GM20431 (cell line): ENCODE results near the gene CRTAC1.

Experiments
- in situ Hi-C: fragments of 300-500 bp; cut with MseI, MboI; formaldehyde crosslinking; loops from one replicate; pipeline ENCODE4 v1.15.0; 2020; ENCODE audit warnings: low sequenced_read_pairs; ENCODE audit not compliant: unreplicated experiment

Gene CRTAC1

DNA sequence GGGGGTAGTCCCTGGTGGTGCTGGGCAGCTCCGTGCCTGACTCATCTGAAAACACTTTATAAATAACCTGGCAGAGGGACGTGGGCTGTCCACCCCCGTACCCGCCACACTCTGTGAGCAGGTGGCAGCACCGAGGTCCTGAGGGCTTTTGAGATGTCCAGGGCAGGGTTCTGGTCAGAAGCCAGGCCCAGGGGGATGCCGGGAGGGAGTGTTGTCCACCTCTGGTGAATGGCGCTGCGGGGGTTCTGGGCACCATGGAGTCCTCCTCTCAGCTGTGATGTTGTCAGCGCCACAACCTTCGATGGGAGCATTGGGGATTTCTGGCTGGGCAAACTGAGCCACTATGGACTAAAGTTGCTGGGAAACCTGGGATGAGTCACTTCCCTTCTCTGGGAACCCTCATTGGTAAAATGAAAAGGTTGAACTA lies 208.1 kb downstream of the CRTAC1 start:
- in situ Hi-C loops: no loop called here

DNA sequence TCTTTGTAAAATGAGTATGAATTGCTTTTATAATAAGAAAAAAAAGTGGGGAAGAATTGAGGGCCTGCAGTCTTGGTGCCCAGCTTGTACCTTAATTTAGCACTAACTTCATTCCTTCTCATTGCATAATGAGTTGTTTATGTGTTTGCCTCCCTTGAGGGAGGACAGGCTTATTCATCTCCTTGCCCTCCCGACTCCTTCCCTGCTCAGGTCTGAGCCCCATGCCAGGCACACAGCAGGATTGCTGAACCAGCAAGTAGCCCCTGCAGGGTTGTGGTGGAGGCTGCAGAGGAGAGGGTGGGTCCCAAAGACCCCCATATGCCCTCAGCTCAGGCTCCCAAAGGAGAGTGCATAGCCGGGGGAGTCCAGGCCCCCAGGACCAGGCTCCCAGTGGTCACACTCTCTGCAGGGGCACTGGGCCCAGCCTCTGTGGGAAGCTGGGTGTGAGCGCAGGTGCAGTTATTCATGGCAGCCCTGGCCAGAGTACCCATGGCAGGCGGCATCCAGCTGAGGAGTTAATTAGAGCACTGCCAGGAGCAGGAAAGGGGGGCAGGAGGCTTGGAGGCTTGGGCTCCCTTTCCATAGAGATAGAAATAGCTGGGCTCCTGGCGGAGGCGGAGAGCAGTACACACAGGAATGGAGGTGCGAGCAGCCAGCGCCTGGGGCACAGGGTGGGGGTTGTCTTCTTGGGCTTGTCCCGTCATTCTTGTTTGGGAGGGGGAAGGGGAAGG lies 208.9 kb downstream of the CRTAC1 start:
- in situ Hi-C loops: no loop called here

DNA sequence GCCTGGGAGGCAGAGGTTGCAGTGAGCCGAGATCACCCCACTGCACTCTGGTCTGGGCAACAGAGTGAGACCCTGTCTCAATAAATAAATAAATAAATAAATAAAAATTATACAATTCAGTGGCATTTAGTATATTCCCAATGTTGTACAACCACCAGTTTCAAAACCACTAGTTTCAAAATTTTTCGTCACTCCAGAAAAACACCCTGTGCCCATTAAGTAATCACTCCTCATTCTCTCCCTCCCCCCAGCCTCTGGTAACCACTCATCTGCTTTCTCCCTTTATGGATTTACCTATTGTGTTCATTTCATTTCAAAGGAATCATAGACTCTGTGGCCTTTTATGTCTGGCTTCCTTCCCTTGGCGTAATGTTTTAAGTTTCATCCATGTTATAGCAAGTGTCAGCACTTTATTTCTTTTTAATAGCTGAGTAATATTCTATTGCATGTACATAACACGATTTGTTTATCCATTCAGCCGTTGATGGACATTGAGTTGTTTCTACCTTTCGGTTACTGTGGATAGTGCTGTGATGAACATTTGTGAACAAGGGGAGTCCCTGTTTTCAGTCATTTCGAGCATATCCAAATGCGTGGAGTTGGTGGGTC lies 210.2 kb downstream of the CRTAC1 start:
- in situ Hi-C loops: no loop called here

DNA sequence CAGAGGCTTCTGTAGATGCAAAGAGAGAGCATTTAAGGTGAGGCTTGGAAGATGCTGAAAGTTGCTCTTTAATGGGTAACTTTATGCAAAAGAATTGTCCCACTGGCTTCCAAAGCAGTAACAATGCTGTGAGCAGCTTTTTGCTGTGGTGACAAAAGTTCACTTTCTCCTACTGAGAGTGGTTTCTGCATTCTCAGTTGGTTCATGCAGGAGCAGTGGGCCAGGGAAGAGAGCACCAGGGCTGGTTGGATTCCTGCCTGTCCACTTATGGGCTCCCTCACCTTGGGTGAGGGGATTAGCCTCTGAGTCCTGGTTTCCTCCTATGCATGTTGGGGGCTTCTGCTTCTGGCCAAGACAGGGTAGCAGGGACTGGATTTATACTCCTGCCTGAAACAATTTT lies 211.8 kb downstream of the CRTAC1 start:
- in situ Hi-C loops: no loop called here

DNA sequence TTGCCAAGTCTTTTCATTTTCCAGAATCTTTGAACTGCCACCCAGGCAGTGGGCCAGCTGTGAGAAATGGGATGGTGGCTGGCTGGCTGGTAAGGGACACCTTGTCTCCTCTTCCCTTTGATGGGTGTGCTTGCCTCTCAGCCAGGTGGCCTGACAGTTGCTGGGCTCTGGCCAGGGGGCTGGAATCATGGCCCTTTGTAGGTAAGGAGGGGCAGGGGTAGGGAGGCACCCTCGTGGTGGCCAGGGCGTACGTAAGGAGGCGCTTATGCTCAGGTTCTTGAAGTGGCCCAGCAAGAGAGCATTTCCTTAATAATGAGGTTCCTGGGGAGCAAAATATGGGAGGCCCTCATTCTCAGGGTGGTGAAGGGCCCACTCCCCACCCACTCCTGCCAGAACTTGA lies 213.8 kb downstream of the CRTAC1 start:
- in situ Hi-C loops: no loop called here
